Natural killer cell (primary cell): ENCODE results near the gene NLGN2. TPM values are rescaled to one million over a fixed set of nuclear protein-coding genes. Genes with fewer than 3 reads are reported as not detected.

Source experiments
- ATAC-seq, 3 donors: fragments of 150-1000 bp in 2 of 3; fragments of 200-7000 bp in 1 of 3; cut with Tn5 transposase; 1 replicate in 1 of 3; 2 replicates in 2 of 3; pipeline ENCODE4 v1.10.0; 2021; ENCODE audit warnings: mild to moderate bottlenecking in 2 of 3, moderate library complexity in 2 of 3
- DNase-seq, 2 donors: peaks; one replicate each; pipeline versions ENCODE4 v3.0.0 to v3.0.0-alpha.2; 2013 to 2021; ENCODE audit warnings: mixed read lengths in 1 of 2
- H3K27ac ChIP-seq: one replicate; pipeline ENCODE4 v1.5.1; 2013; ENCODE audit warnings: mild to moderate bottlenecking, low read length
- H3K27me3 ChIP-seq: one replicate; pipeline ENCODE4 v1.6.1; 2013; ENCODE audit warnings: low read length; ENCODE audit not compliant: control insufficient read depth, insufficient read depth
- H3K36me3 ChIP-seq: one replicate; pipeline ENCODE4 v1.6.1; 2013; ENCODE audit warnings: low read length; ENCODE audit not compliant: control insufficient read depth, insufficient read depth
- H3K4me1 ChIP-seq: one replicate; pipeline ENCODE4 v1.6.1; 2013; ENCODE audit warnings: low read length; ENCODE audit not compliant: control insufficient read depth, insufficient read depth
- H3K4me3 ChIP-seq: one replicate; pipeline ENCODE4 v1.5.1; 2013; ENCODE audit warnings: low read length
- H3K9me3 ChIP-seq: one replicate; pipeline ENCODE4 v1.6.1; 2013; ENCODE audit warnings: low read length; ENCODE audit not compliant: control insufficient read depth, insufficient read depth
- H3K27ac Mint-ChIP-seq, 2 donors: one replicate each; pipeline ENCODE4 v1.8.0; 2022; ENCODE audit warnings: mild to moderate bottlenecking in 2 of 2, mixed read lengths in 2 of 2, moderate library complexity in 1 of 2
- H3K27me3 Mint-ChIP-seq, 2 donors: one replicate each; pipeline ENCODE4 v1.8.0; 2022; ENCODE audit warnings: low read depth in 2 of 2, mixed read lengths in 2 of 2
- H3K36me3 Mint-ChIP-seq: one replicate; pipeline ENCODE4 v1.8.0; 2022; ENCODE audit warnings: mixed read lengths
- H3K4me1 Mint-ChIP-seq, 2 donors: one replicate each; pipeline ENCODE4 v1.8.0; 2022; ENCODE audit warnings: mixed read lengths in 2 of 2
- H3K4me3 Mint-ChIP-seq: one replicate; pipeline ENCODE4 v1.8.0; 2022; ENCODE audit warnings: mild to moderate bottlenecking, moderate library complexity, mixed read lengths
- H3K9me3 Mint-ChIP-seq, 2 donors: one replicate each; pipeline ENCODE4 v1.8.0; 2022; ENCODE audit warnings: mixed read lengths in 2 of 2
- CTCF ChIP-seq: fragments of 200-600 bp; IDR thresholded peaks from one replicate; pipeline ENCODE4 v1.8.0; 2022; ENCODE audit warnings: antibody characterized with exemption
- WGBS: methylation state at CpG from one replicate; pipeline ENCODE4 v1.1.7; 2013; ENCODE audit warnings: missing lambda C conversion rate; ENCODE audit not compliant: insufficient coverage; 5-methylcytosine and 5-hydroxymethylcytosine counted together
- intact Hi-C: fragments of 100-400 bp; cut with micrococcal nuclease; formaldehyde crosslinking; loops from one replicate; pipeline ENCODE4 v1.14.2; 2022
- total RNA-seq, 4 donors: library from RNA; stranded (reverse); fragments of 120-200 nt in 1 of 4; gene quantifications; one replicate each; pipeline versions ENCODE4 v1.2.3 to v1.2.4, GENCODE V29; 2013 to 2022

Gene NLGN2
- total RNA-seq, 3 donors from 2014 or later (not counting 1 experiment from before 2014, with no cell fraction given) = 2.8 to 3.4 (median 3.1) TPM

GRCh38 chr17:7440113-7440833, 32.6 kb downstream of the NLGN2 start:
- no peak overlapping the region for H3K27ac ChIP-seq
- H3K27me3 Mint-ChIP-seq = peaks cover 40 to 48% of the 10 kb centered on the region in 2 donors
- peak overlapping the region in 1 of 2 donors; percentile 48 for H3K27ac Mint-ChIP-seq
- DNase-seq (peak in 1 of 2 donors; percentile 61), ATAC-seq (no peak)
- TF ChIP-seq CTCF = no peak
- no peaks in the 10 kb centered on the region for H3K36me3 Mint-ChIP-seq
- intact Hi-C loops = no loop called here
- no peaks in the 10 kb centered on the region for H3K9me3 ChIP-seq
- peaks cover 29 to 48% of the 10 kb centered on the region in 2 donors for H3K4me1 Mint-ChIP-seq
- no peaks in the 10 kb centered on the region for H3K36me3 ChIP-seq
- WGBS = 2% methylated on average over 46 of the region's 46 CpGs
- peaks cover 56% of the 10 kb centered on the region for H3K4me1 ChIP-seq
- H3K4me3 ChIP-seq = no peak overlapping the region
- H3K9me3 Mint-ChIP-seq = no peaks in the 10 kb centered on the region
- peak overlapping the region; percentile 69 for H3K4me3 Mint-ChIP-seq
- peaks cover 44% of the 10 kb centered on the region for H3K27me3 ChIP-seq

GRCh38 chr17:7440834-7441195, 33.2 kb downstream of the NLGN2 start:
- no peaks in the 10 kb centered on the region for H3K9me3 ChIP-seq
- no peaks in the 10 kb centered on the region for H3K36me3 Mint-ChIP-seq
- no peak overlapping the region for H3K4me3 ChIP-seq
- peaks cover 49% of the 10 kb centered on the region for H3K27me3 ChIP-seq
- H3K9me3 Mint-ChIP-seq = no peaks in the 10 kb centered on the region
- H3K36me3 ChIP-seq = no peaks in the 10 kb centered on the region
- no peak overlapping the region for H3K4me3 Mint-ChIP-seq
- H3K4me1 Mint-ChIP-seq = peaks cover 32 to 51% of the 10 kb centered on the region in 2 donors
- no peak overlapping the region for H3K27ac ChIP-seq
- WGBS = 7% methylated on average over 12 of the region's 12 CpGs
- peaks cover 58% of the 10 kb centered on the region for H3K4me1 ChIP-seq
- DNase-seq (peak; percentile 21 to 25), ATAC-seq (no peak)
- no peak for TF ChIP-seq CTCF
- intact Hi-C loops = no loop called here
- H3K27me3 Mint-ChIP-seq = peaks cover 45 to 53% of the 10 kb centered on the region in 2 donors
- no peak overlapping the region for H3K27ac Mint-ChIP-seq

GRCh38 chr17:7441266-7441665, 33.6 kb downstream of the NLGN2 start:
- Histone ChIP-seq H3K9me3 (no peaks in the 10 kb centered on the region), H3K27me3 (peaks cover 54% of the 10 kb centered on the region), H3K4me1 (peaks cover 58% of the 10 kb centered on the region), H3K36me3 (no peaks in the 10 kb centered on the region), H3K27ac (no peak overlapping the region), H3K4me3 (no peak overlapping the region)
- H3K9me3 Mint-ChIP-seq = no peaks in the 10 kb centered on the region
- no peaks in the 10 kb centered on the region for H3K36me3 Mint-ChIP-seq
- DNase-seq (no peak), ATAC-seq (no peak)
- WGBS = 93% methylated on average over 6 of the region's 7 CpGs
- intact Hi-C loops = no loop called here
- H3K4me3 Mint-ChIP-seq = no peak overlapping the region
- H3K27me3 Mint-ChIP-seq = peaks cover 50 to 56% of the 10 kb centered on the region in 2 donors
- peaks cover 36 to 49% of the 10 kb centered on the region in 2 donors for H3K4me1 Mint-ChIP-seq
- H3K27ac Mint-ChIP-seq = no peak overlapping the region
- TF ChIP-seq CTCF = no peak

- DNase-seq (no peak), ATAC-seq (no peak)
- no peaks in the 10 kb centered on the region for H3K36me3 Mint-ChIP-seq
- no peak for TF ChIP-seq CTCF
- H3K9me3 ChIP-seq = no peaks in the 10 kb centered on the region
- H3K27me3 Mint-ChIP-seq = peaks cover 56 to 59% of the 10 kb centered on the region in 2 donors
- no peaks in the 10 kb centered on the region for H3K36me3 ChIP-seq
- peaks cover 31 to 45% of the 10 kb centered on the region in 2 donors for H3K4me1 Mint-ChIP-seq
- H3K4me1 ChIP-seq = peaks cover 55% of the 10 kb centered on the region
- H3K27ac Mint-ChIP-seq = no peak overlapping the region
- intact Hi-C loops = no loop called here
- 88% methylated on average over 2 of the region's 2 CpGs for WGBS
- peaks cover 60% of the 10 kb centered on the region for H3K27me3 ChIP-seq
- no peak overlapping the region for H3K4me3 ChIP-seq
- no peak overlapping the region for H3K27ac ChIP-seq
- no peak overlapping the region for H3K4me3 Mint-ChIP-seq
- no peaks in the 10 kb centered on the region for H3K9me3 Mint-ChIP-seq
These were observed 34.5 kb downstream of the NLGN2 start for GRCh38 chr17:7442142-7442541.
